ENCODE results near the gene PPP2CA.
"Not testable (repeated sequence)": the region's sequence is repeated elsewhere in the genome, so short reads cannot be mapped to it uniquely, and the experiment has no call there.

PPP2CA gene

GRCh38 chr5:134225780-134226440 is at the start of gene PPP2CA:
TSS of gene PPP2CA (minus strand) at chr5:134226073. CDS start at chr5:134225861, 212 bp downstream.
- DNase-seq (ENCODE audit: low read depth) = peak; percentile 98

GRCh38 chr5:134273642-134274395 is 47.9 kb upstream of the PPP2CA start:
- DNase-seq (ENCODE audit: low read depth) = no peak

- no peak for DNase-seq (ENCODE audit: low read depth)
These were observed 45.2 kb upstream of the PPP2CA start for GRCh38 chr5:134271059-134271458.

- no peak for DNase-seq (ENCODE audit: low read depth)
These were observed 43.0 kb upstream of the PPP2CA start for GRCh38 chr5:134268919-134269318.

- no peak for DNase-seq (ENCODE audit: low read depth)
These were observed 42.2 kb upstream of the PPP2CA start for GRCh38 chr5:134268019-134268601.

- no peak for DNase-seq (ENCODE audit: low read depth)
These were observed 41.6 kb upstream of the PPP2CA start for GRCh38 chr5:134267366-134268018.

- DNase-seq (ENCODE audit: low read depth) = no peak
These were observed 37.9 kb upstream of the PPP2CA start for GRCh38 chr5:134263801-134264200.

- not testable (repeated sequence) for DNase-seq (ENCODE audit: low read depth)
These were observed 36.8 kb upstream of the PPP2CA start for GRCh38 chr5:134262629-134263028.

GRCh38 chr5:134258896-134259295 is 33.0 kb upstream of the PPP2CA start:
- DNase-seq (ENCODE audit: low read depth) = no peak

- DNase-seq (ENCODE audit: low read depth) = no peak
These were observed 31.3 kb upstream of the PPP2CA start for GRCh38 chr5:134257176-134257575.

GRCh38 chr5:134255418-134256150 is 29.7 kb upstream of the PPP2CA start:
- no peak for DNase-seq (ENCODE audit: low read depth)

- DNase-seq (ENCODE audit: low read depth) = not testable (repeated sequence)
These were observed 27.7 kb upstream of the PPP2CA start for GRCh38 chr5:134253368-134254153.

- no peak for DNase-seq (ENCODE audit: low read depth)
These were observed 26.8 kb upstream of the PPP2CA start for GRCh38 chr5:134252671-134253070.

- DNase-seq (ENCODE audit: low read depth) = no peak
These were observed 25.1 kb upstream of the PPP2CA start for GRCh38 chr5:134250949-134251348.

GRCh38 chr5:134249469-134250379 is 23.9 kb upstream of the PPP2CA start:
- DNase-seq (ENCODE audit: low read depth) = no peak

- no peak for DNase-seq (ENCODE audit: low read depth)
These were observed 22.4 kb upstream of the PPP2CA start for GRCh38 chr5:134248256-134248655.

GRCh38 chr5:134247428-134248224 is 21.8 kb upstream of the PPP2CA start:
- DNase-seq (ENCODE audit: low read depth) = no peak

GRCh38 chr5:134246771-134247427 is 21.0 kb upstream of the PPP2CA start:
- DNase-seq (ENCODE audit: low read depth) = no peak

- DNase-seq (ENCODE audit: low read depth) = no peak
These were observed 19.8 kb upstream of the PPP2CA start for GRCh38 chr5:134245692-134246091.
